Measurements from ENCODE around the gene DNM3. TPM values are rescaled to one million over a fixed set of nuclear protein-coding genes. Genes with fewer than 3 reads are reported as not detected.

Gene DNM3
- total RNA-seq, 1 donor from 2014 or later: 2.1 TPM

DNA sequence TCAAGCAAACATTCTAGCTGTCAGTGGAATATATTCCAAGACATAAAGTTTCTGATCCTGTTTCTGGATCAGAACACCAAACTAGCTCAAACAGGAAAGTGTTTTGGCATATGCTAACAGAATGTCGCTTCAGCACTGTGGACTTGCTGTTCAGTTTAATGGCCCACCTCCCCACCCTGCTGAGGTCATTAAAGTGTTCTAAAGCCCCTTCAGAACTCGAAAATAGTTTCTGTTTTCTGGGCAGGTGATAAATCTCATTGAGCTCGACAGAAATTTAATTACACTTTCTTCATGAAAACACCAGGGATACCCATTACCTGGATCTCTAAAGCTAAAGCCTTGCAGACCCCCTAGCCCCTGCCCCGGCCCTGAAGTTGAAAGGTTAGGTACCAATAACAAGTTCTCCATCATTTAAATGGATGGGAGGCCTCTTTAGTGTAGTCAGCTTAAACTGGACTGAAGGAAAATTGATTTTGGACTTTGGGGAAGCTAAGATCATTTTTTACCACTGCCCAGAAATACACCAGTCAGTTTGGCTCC, 575.3 kb downstream of the DNM3 start:
- Mint-ChIP-seq H3K36me3 (peaks cover 5% of the 10 kb centered on the region), H3K27ac (no peak overlapping the region), H3K9me3 (peaks cover 11% of the 10 kb centered on the region), H3K4me1 (ENCODE audit: unreplicated experiment) (peaks cover 28% of the 10 kb centered on the region), H3K27me3 (no peaks in the 10 kb centered on the region), H3K4me3 (no peak overlapping the region)
- DNase-seq (ENCODE audit: extremely low spot score, unreplicated experiment): no peak
- no peak for TF ChIP-seq CTCF (conservative IDR thresholded peaks at IDR 0.05)

GRCh38 chr1:172417557-172417956, 576.3 kb downstream of the DNM3 start:
- Mint-ChIP-seq H3K4me3 (no peak overlapping the region), H3K9me3 (peaks cover 8% of the 10 kb centered on the region), H3K27me3 (no peaks in the 10 kb centered on the region), H3K36me3 (peaks cover 5% of the 10 kb centered on the region), H3K4me1 (ENCODE audit: unreplicated experiment) (peaks cover 24% of the 10 kb centered on the region), H3K27ac (no peak overlapping the region)
- TF ChIP-seq CTCF (conservative IDR thresholded peaks at IDR 0.05): no peak
- no peak for DNase-seq (ENCODE audit: extremely low spot score, unreplicated experiment)

- Mint-ChIP-seq H3K9me3 (no peaks in the 10 kb centered on the region), H3K36me3 (no peaks in the 10 kb centered on the region), H3K4me1 (ENCODE audit: unreplicated experiment) (peaks cover 24% of the 10 kb centered on the region), H3K27me3 (no peaks in the 10 kb centered on the region), H3K27ac (no peak within 1 kb of the TSS), H3K4me3 (no peak within 1 kb of the TSS)
- no peak for DNase-seq (ENCODE audit: extremely low spot score, unreplicated experiment)
- no peak for TF ChIP-seq CTCF (conservative IDR thresholded peaks at IDR 0.05)
Measured at GRCh38 chr1:172420385-172420784, 579.1 kb downstream of the DNM3 start, which contains the start of gene C1orf105. Gene C1orf105, plus strand, starts transcription at chr1:172420685. Its CDS starts 201 bp downstream, at chr1:172420886.

- Mint-ChIP-seq H3K9me3 (no peaks in the 10 kb centered on the region), H3K27me3 (no peaks in the 10 kb centered on the region), H3K4me3 (no peak overlapping the region), H3K27ac (no peak overlapping the region), H3K36me3 (no peaks in the 10 kb centered on the region), H3K4me1 (ENCODE audit: unreplicated experiment) (peaks cover 18% of the 10 kb centered on the region)
- TF ChIP-seq CTCF (conservative IDR thresholded peaks at IDR 0.05): no peak
- no peak for DNase-seq (ENCODE audit: extremely low spot score, unreplicated experiment)
Measured at GRCh38 chr1:172421974-172422604, 580.8 kb downstream of the DNM3 start.

- H3K36me3 Mint-ChIP-seq: no peaks in the 10 kb centered on the region
Measured at GRCh38 chr1:172423336-172423735, 582.0 kb downstream of the DNM3 start.

More at GRCh38 chr1:172423336-172423735, 582.0 kb downstream of the DNM3 start:
- no peak for DNase-seq (ENCODE audit: extremely low spot score, unreplicated experiment)
- H3K9me3 Mint-ChIP-seq: no peaks in the 10 kb centered on the region
- peaks cover 11% of the 10 kb centered on the region for H3K4me1 Mint-ChIP-seq (ENCODE audit: unreplicated experiment)
- H3K27ac Mint-ChIP-seq: no peak overlapping the region
- no peaks in the 10 kb centered on the region for H3K27me3 Mint-ChIP-seq
- TF ChIP-seq CTCF (conservative IDR thresholded peaks at IDR 0.05): no peak
- no peak overlapping the region for H3K4me3 Mint-ChIP-seq
